ENCODE data around the gene MGST1. TPM values are rescaled to one million over a fixed set of nuclear protein-coding genes. Genes with fewer than 3 reads are reported as not detected.

MGST1 gene
- total and polyA plus RNA-seq, 2 experiments from 2014 or later = 297 to 1,400 TPM

GRCh38 chr12:16307856-16308475 lies 39.5 kb upstream of the MGST1 start (continued):
- TF ChIP-seq CTCF (conservative IDR thresholded peaks at IDR 0.05; ENCODE audit: low read depth in 2 of 2) = no peak
- TF ChIP-seq EZH2phosphoT487 (IDR thresholded peaks at IDR 0.05; ENCODE audit: unreplicated experiment) = no peak
- no peak for TF ChIP-seq CREB1 (CRISPR knock-in tag; IDR thresholded peaks at IDR 0.05; ENCODE audit: low read depth)
- no peak for TF ChIP-seq ZNF331 (CRISPR knock-in tag; IDR thresholded peaks at IDR 0.05; ENCODE audit: low read depth)
- no peak for TF ChIP-seq REST (IDR thresholded peaks at IDR 0.05; ENCODE audit: unreplicated experiment)
- no peak for TF ChIP-seq EZH2 (IDR thresholded peaks at IDR 0.05; ENCODE audit: low read depth, unreplicated experiment)
- no peak for TF ChIP-seq STAT1 (IDR thresholded peaks at IDR 0.05; ENCODE audit: unreplicated experiment)
- no peak for TF ChIP-seq ZNF114 (CRISPR knock-in tag; IDR thresholded peaks at IDR 0.05)
- no peak for TF ChIP-seq NANOG (IDR thresholded peaks at IDR 0.05; ENCODE audit: borderline replicate concordance)

GRCh38 chr12:16310934-16311333 lies 36.5 kb upstream of the MGST1 start:
- no peaks in the 10 kb centered on the region for H3K4me1 Mint-ChIP-seq
- no peaks in the 10 kb centered on the region for H3K4me1 ChIP-seq (ENCODE audit: insufficient read depth)
- H2AFZ ChIP-seq = no peak overlapping the region
- no peaks in the 10 kb centered on the region for H3K27me3 ChIP-seq (ENCODE audit: insufficient read depth)
- no peak overlapping the region for H3K27ac ChIP-seq (ENCODE audit: low read depth)
- peaks cover 18% of the 10 kb centered on the region; the same call in 1 of the 2 replicates for H3K9me2 ChIP-seq (ENCODE audit: insufficient read depth)
- ATAC-seq (no peak), DNase-seq (ENCODE audit: low spot score) (no peak)
- H3K4me3 Mint-ChIP-seq = no peak overlapping the region
- H3K9me3 Mint-ChIP-seq = peaks cover 23% of the 10 kb centered on the region
- no peaks in the 10 kb centered on the region for H3K27me3 Mint-ChIP-seq (ENCODE audit: insufficient read depth, low read depth, poor library complexity)
- no peak overlapping the region for H3K4me2 ChIP-seq
- no peaks in the 10 kb centered on the region for H3K36me3 ChIP-seq (ENCODE audit: insufficient read depth)
- no peak overlapping the region for H3K4me3 ChIP-seq
- H3K36me3 Mint-ChIP-seq (ENCODE audit: low read depth) = peaks cover 11% of the 10 kb centered on the region; the same call in 2 of the 3 replicates
- H4K20me1 ChIP-seq (replicated peaks; ENCODE audit: insufficient read depth) = no peaks in the 10 kb centered on the region
- no peak overlapping the region for H3K27ac Mint-ChIP-seq
- H3K79me2 ChIP-seq (replicated peaks; ENCODE audit: insufficient read depth) = no peaks in the 10 kb centered on the region
- no peaks in the 10 kb centered on the region for H3F3A ChIP-seq (replicated peaks; ENCODE audit: low read depth)
- TF ChIP-seq REST (IDR thresholded peaks at IDR 0.05; ENCODE audit: unreplicated experiment) (no peak), POLR2AphosphoS5 (IDR thresholded peaks at IDR 0.05; ENCODE audit: low read depth) (no peak), EZH2phosphoT487 (IDR thresholded peaks at IDR 0.05; ENCODE audit: unreplicated experiment) (no peak), ETS1 (IDR thresholded peaks at IDR 0.05) (no peak), NANOG (IDR thresholded peaks at IDR 0.05; ENCODE audit: borderline replicate concordance) (no peak), STAT1 (IDR thresholded peaks at IDR 0.05; ENCODE audit: unreplicated experiment) (no peak)
